GM12878 (cell line): ENCODE results near the gene SLC26A8.

Experiments
- ATF2 ChIP-seq: IDR thresholded peaks from 2 replicates; pipeline ENCODE4 v1.6.1; 2012; ENCODE audit warnings: low read length, inconsistent platforms
- CTCF ChIP-seq, 3 experiments: IDR thresholded peaks in 2 of 3; conservative IDR thresholded peaks in 1 of 3; 2 replicates each; pipeline ENCODE4 v1.5.1; 2011; ENCODE audit warnings: low read depth in 3 of 3, low read length in 3 of 3, mild to moderate bottlenecking in 3 of 3, control low read depth in 2 of 3, moderate library complexity in 2 of 3, inconsistent platforms in 1 of 3, mixed read lengths in 1 of 3; ENCODE audit not compliant: control insufficient read depth in 2 of 3, insufficient read depth in 1 of 3; ENCODE audit errors: extremely low read depth in 1 of 3
- MAX ChIP-seq: IDR thresholded peaks from 2 replicates; pipeline ENCODE4 v1.6.1; 2012; ENCODE audit warnings: low read depth, low read length, improper control_type of control experiment
- NBN ChIP-seq: fragments of 450-650 bp; IDR thresholded peaks from 2 replicates; pipeline ENCODE4 v1.6.1; 2016
- POLR2A ChIP-seq: IDR thresholded peaks from 2 replicates; pipeline ENCODE4 v1.6.1; 2011; ENCODE audit warnings: low read depth, mild to moderate bottlenecking, low read length
- SP1 ChIP-seq: IDR thresholded peaks from one replicate; pipeline ENCODE4 v1.6.1; 2011; ENCODE audit warnings: low read depth, low read length
- SREBF1 ChIP-seq: IDR thresholded peaks from 2 replicates; pipeline ENCODE4 v1.6.1; 2012; ENCODE audit warnings: mild to moderate bottlenecking, low read length
- TCF7 ChIP-seq: IDR thresholded peaks from 2 replicates; pipeline ENCODE4 v1.6.1; 2014; ENCODE audit warnings: antibody characterized with exemption, borderline replicate concordance
- ZNF274 ChIP-seq: IDR thresholded peaks from one replicate; pipeline ENCODE4 v1.8.0; 2011; ENCODE audit not compliant: insufficient read length, insufficient read depth

GRCh38 chr6:35924146-35924545, 100.3 kb downstream of the SLC26A8 start:
- no peak for TF ChIP-seq ATF2
- TF ChIP-seq ZNF274: no peak
- no peak for TF ChIP-seq CTCF (IDR thresholded peaks at IDR 0.05 in 2 of 3, conservative IDR thresholded peaks at IDR 0.05 in 1 of 3; ENCODE audit: control insufficient read depth in 2 of 3, extremely low read depth in 1 of 3, insufficient read depth in 1 of 3, low read depth in 3 of 3, low read length in 3 of 3)
- TF ChIP-seq SP1: no peak
- TF ChIP-seq POLR2A: no peak
- TF ChIP-seq SREBF1: no peak
- no peak for TF ChIP-seq MAX
- no peak for TF ChIP-seq TCF7
- TF ChIP-seq NBN: no peak
